Stimulated activated CD4-positive, alpha-beta T cell treated with anti-CD3 and anti-CD28 coated beads, TNF-alpha, amount 100 ng/mL, for 48 hours (primary cell): ENCODE measurements around the gene TMEM248.
"Not testable (repeated sequence)": the region's sequence is repeated elsewhere in the genome, so short reads cannot be mapped to it uniquely, and the experiment has no call there.

Source experiments
- DNase-seq, 3 donors: peaks; one replicate each; pipeline ENCODE4 v3.0.0-alpha.2; 2020; ENCODE audit warnings: low read depth in 3 of 3

The TMEM248 gene

DNA sequence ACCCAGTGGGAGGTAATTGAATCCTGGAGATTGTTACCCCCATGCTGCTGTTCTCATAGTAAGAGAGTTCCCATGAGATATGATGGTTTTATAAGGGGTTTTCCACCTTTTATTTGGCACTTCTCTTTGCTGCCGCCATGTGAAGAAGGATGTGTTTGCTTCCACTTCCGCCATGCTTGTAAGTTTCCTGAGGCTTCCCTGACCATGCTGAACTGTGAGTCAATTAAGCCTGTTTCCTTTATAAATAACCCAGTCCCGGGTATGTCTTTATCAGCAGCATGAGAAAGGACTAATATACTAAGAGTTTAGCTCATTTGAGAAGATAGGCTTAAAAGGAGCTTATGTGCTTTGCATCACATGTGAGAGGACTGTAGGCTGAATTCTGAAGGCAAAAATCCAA, 29.3 kb downstream of the TMEM248 start:
- DNase-seq, result no peak

DNA sequence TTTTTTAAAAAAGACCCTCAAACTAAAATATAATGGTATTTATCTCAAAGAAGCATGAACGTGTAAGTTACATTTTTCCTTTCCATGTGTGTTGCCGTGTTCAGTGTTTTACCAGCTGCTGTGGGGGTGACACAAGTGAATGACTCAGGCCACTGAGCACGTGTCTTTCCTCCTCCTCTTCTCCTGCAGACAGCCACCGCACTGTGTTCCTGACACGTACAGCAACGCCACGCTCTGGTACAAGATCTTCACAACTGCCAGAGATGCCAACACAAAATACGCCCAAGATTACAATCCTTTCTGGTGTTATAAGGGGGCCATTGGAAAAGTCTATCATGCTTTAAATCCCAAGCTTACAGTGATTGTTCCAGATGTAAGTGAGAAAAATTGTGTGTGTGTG, 29.7 kb downstream of the TMEM248 start:
- no peak for DNase-seq

DNA sequence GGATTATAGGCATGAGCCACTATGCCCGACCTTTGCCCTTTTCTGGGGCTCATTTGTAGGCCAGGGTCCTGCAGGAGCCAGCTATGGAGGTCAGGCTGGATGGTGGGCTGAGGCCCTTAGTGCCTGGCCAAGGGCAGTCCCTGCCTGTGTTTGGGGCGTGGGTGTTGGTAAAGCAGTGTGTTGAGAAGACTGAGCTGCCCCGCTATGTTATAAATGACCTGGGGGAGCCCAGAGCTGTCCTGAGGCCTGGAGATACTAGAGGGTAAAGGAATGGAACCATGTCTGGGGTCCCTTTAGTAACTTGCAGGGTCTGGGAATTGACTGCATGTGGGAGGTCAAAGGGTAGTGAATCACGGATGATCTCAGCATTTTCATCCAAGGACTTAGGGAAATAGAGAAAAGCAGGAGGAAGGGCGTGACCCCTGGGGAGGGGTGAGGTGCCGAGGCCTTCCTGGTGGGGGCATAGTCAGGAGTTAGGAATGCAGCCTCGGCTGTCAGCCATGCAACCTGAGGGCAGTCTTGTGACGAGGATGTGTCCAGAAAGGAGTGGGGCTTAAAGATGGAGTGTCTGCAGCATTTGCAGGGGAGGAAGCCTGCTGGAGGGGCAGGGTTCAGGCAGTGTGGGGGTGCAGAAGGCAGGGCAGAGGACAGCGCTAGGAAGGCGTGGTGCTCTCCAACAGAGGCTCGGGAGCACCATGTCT, 31.5 kb downstream of the TMEM248 start:
- DNase-seq, result no peak

DNA sequence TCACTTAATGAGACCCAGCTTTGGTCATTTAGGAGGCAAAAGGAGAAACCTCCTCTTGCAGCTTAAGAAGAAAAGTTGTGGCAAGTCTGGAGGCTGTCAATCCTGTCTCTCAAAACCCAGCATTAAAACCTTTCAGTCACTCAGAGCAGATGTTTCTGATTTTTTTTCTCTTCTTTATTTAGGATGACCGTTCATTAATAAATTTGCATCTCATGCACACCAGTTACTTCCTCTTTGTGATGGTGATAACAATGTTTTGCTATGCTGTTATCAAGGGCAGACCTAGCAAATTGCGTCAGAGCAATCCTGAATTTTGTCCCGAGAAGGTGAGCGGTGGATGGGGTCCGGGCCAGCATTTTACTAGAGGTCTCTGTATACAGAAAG, 32.0 kb downstream of the TMEM248 start:
- no peak for DNase-seq

DNA sequence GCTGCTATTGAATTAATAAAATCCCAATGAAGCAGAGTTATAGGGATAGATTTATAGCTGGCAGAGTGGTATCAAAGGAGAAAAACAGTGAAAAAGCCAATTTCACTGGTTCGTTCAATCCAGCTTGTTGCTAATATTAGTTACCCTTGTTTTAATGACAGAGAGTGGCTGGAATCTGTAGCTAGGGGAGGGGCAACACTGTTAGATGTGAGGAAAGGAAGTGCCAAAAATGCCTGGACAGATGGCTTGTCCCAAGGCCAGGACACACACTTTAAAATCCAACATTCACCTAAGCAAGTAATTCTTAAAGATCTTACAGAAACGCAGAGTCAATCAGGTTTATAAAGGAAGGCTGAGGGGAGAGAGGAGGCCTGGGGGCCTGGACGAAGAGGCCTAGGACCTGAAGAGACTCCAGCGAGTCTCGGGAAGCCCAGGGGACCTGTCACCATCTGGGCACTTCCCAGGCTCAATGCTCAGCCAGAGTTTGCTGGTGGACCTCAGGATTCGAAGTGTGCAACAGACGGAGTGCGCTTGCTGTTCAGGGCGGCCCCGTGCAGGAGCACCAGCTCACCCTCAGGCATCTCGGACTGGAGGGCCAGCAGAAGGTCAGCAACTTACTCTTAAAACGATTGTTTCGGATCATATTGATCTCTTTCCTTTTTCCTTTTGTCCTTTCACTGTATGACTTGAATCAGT, 36.7 kb downstream of the TMEM248 start:
- DNase-seq, result no peak

DNA sequence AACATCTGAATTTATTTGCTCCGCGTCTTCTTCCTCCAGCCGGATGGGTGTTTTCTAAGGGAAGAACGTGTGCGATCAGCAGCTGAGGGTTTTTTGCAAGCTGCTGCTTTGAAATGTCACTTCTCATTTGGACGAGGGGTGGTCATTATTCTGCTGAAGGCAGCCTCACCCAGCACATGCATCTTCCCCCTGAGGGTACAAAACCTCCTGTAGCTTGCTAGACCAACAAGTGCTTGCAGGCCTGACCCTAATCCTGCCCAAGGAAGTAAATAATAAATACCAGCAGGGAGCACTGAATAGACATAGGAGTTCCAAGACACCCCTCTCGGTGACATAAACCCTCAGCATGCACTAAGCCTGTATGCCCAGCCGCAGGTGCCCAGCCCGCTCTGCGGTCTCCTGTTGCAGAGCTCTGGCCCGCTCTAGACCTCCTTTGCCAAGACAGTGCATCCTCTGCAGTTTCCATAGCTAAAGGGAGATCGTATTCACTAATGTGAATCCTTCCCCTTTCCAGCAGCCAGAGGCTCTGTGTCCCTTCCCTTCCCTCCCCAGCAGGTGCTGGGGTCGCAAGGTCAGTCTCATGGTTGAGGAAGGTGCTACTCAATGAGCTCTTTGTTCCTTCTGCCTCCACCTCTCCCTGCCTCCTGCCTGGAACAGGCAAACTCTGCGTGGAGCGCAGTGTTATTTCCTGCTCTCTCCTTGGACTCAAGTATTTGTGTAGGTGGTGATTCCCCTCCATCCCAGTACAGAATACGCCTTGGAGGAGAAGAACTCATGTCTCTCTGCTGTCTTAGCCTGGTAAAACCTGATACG, 37.7 kb downstream of the TMEM248 start:
- DNase-seq, result no peak

DNA sequence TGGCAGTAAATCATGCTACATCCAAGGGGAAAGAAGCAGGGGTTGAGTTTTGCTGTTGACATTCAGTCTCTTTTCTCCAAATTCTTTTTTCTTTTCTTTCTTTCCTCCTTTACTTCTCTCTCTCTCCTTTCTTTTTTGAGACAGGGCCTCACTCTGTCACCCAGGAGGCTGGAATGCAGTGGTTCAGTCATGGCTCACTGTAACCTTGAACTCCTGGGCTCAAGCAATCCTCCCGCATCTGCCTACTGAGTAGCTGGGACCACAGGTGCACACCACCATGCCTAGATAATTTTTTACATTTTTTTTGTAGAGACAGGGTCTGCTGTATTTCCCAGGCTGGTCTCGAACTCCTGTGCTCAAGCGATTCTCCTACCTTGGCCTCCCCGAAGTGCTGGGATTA, 39.2 kb downstream of the TMEM248 start:
- DNase-seq, result no peak

DNA sequence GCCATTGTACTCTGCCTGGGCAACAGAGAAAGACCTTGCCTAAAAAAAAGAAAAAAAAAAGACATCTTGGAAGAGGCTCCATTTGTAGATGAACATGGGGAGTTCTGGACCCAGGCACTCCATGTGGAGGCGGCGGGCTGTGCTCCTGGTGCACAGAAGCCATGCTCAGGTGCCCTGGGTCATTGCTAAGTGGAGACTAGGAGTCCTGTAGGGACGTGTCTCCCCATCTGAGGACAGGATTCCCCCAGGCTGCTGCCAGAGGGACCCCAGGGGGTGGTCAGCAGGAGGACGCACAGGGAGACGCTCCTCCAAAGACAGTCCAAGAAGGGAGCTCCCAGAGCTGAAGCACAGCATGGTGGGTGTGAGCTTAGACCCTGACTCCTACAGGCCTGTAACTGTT, 40.1 kb downstream of the TMEM248 start:
- no peak for DNase-seq

DNA sequence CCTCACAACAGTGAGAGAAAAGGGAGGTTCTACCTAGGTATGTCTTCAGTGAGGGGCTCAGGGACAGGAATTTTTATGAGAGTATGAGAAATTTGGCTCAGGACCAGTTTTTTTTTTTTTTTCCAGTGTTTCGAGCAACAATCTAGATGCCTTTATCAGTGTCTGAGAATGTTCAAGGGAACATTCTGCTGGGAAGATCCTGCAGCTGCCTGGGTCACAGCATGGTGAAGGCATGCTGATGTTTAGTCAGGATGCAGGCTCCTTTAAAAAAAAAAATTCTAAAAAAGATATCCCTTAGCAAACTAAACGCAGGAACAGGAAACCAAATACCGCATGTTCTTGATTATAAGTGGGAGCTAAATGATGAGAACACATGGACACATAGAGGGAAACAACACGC, 43.4 kb downstream of the TMEM248 start:
- no peak for DNase-seq

DNA sequence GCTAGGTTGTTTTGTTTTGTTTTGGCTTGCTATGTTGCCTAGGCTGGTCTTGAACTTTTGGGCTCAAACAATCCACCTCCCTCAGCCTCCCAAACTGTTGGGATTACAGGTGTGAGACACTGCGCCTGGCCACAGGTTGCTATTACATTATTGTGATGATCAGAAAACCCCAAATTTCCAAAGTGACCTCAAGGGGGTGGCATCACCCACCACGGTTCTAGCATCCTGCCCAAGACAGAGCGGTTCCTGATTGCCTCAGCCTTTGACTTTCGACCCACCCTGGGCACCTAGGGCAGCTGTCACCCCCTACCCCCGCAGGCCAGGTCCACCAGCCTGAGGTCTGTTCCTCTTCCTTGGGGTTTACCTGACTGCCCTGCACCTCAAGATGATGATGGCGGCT, 46.0 kb downstream of the TMEM248 start:
- DNase-seq, result no peak

DNA sequence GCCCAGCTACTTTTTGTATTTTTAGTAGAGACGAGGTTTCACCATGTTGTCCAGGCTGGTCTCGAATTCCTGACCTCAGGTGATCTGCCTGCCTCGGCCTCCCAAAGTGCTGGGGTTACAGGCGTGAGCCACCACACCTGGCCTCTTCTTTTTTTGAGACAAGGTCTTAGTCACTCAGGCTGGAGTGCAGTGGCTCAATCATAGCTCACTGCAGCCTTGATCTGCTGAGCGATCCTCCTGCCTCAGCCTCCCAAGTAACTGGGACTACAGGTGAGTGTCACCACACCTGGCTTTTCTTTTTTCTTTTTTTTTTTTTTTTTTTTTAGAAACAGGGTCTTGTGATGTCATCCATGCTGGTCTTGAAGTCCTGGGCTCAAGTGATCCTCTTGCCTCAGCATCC, 48.0 kb downstream of the TMEM248 start:
- not testable (repeated sequence) for DNase-seq

DNA sequence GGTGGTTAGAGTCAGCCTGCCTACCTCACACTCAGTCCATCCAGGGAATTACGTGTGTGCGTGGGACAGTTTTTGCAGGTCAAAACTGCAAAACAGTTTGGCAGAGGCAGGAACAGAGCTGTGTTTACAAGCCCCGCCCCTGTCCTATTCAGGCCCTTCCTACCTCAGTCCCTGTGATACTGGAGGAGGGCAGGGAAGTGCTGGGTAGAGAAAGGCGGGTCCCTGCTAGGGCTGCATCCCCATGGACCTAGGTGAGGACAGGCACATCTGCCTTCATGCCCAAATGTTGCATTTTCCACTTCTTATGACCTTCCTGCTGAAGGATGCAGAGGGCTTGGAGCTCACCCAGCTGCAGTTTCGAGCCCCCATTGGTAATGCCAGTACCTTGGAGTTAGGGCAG, 49.3 kb downstream of the TMEM248 start:
- no peak for DNase-seq

DNA sequence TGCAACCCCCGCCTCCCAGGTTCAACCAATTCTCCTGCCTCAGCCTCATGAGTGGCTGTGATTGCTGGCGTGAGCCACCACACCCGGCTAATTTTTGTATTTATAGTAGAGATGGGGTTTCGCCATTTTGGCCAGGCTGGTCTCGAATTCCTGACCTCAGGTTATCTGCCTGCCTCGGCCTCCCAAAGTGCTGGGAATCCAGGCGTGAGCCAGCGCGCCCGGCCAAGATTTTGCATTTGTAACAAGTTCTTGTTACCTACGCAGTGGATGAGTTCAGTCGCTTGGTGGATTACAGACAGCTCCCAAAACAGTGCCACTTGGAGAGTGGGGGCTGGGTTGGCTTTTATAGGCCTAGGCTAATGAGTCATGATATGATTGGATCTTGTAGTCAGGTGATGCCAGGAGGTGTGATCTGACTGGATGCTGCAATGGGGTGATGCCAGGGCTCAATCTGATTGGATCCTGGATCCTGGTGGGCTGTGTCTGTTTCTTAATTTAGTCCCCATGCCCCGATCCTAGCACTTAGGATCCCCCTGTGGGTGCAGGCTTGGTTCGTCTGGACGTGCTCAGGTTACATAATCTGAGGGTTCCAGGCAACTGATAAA, 54.1 kb downstream of the TMEM248 start:
- DNase-seq, result no peak

DNA sequence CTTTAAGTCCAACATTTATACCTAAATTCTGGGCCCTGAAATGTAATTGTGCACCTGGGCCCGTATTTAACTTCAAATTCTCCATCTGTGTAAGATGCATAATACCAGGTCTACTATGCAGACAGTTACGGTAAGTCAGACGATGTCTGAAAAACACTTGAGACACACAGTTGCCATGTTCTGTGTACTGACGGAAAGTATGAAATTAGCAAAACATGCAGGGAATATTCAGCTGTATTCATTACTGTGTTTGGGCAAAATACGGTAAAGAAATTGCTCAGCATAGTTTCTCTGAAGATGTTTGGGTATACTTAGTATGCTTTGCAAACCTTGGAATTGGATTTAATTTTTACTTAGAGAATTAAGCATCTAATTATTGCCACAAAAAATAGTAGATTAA, 57.3 kb downstream of the TMEM248 start:
- DNase-seq, result not testable (repeated sequence)

DNA sequence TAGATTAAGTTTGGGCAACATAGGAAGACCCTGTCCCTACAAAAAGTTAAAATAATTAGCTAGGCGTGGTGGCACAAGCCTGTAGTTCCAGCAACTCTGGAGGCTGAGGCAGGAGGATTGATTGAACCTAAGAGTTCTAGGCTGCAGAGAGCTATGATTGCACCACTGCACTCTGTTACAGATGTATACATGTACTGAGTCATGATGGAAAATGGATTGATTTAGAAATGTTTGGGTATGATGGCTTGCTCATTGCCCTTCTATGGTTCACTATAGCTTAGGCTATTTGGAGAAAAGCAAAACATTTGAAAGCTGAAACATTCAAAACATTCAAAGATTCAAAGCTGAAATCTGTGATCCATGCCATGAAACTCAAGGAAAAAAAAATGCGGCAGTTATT, 58.0 kb downstream of the TMEM248 start:
- DNase-seq, result not testable (repeated sequence)

DNA sequence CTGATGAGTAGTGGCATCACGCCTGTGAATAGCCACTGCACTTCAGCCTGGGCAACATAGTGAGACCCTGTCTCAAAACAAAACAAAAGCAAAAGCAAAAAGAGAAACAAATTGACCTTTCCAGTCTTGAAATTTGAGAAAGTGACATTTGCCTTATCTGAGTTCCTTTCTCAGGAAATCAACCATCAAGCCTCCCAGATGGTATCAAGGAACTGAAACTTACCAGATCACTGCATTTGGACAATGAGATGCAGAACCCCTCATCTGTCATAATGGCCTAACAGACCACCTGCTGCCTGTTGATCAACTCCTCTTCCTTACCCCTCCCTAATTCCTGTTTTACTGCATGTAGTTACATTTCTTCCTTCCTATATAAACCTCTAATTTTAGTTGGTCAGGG, 59.3 kb downstream of the TMEM248 start:
- not testable (repeated sequence) for DNase-seq

DNA sequence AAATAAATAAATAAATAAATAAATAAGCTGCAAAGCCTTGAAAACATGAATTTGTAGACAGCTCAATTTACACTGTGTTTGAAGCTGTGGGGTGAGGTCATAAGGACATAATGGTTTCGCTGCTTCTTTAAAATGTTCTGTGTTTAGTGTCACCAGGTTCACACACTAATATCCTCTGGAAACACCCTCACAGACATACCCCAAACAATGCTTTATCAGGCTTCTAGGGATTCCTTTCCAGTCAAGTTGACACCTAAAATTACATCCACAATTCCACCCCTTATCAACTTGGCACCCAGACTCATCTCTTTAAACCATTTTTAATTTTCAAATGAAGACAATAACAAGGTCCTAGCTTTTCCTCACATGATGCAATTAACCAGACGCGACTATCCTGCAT, 68.5 kb downstream of the TMEM248 start:
- DNase-seq, result not testable (repeated sequence)

DNA sequence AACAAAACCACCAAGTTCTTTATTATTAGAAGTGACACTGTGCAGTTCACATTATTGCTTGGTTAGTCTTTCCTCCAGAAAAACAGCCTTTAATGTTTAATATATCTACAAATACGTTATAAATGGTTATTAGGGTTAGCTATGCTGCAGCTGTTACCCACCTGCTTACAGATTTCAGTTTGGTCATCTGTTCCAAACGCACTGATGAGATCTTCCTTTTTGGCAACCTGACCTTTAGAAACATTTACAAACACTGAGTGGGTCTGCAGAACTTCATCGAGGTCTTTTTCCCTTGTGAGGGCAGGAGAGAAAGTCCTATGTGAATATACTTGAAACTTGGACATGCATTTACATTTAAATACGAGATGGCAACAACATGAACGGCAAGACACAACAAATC, 73.0 kb downstream of the TMEM248 start:
- not testable (repeated sequence) for DNase-seq

DNA sequence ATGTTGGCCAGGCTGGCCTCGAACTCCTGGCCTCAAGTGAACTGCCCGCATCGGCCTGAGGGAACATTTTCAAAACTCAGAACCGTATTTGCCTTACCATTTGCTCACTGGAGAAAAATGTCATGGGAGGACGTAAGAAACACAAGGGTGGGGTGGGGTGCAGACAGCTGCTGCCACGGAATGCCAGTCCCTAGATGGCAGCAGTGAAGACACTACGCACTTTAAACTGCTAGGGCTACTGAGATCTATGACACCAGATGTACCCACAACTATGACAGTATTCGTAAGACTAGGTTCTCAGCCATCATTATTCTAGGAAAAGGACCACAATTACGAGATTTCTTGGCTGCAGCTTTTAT, 73.6 kb downstream of the TMEM248 start:
- peak; percentile 8 to 34 (median 11) for DNase-seq

DNA sequence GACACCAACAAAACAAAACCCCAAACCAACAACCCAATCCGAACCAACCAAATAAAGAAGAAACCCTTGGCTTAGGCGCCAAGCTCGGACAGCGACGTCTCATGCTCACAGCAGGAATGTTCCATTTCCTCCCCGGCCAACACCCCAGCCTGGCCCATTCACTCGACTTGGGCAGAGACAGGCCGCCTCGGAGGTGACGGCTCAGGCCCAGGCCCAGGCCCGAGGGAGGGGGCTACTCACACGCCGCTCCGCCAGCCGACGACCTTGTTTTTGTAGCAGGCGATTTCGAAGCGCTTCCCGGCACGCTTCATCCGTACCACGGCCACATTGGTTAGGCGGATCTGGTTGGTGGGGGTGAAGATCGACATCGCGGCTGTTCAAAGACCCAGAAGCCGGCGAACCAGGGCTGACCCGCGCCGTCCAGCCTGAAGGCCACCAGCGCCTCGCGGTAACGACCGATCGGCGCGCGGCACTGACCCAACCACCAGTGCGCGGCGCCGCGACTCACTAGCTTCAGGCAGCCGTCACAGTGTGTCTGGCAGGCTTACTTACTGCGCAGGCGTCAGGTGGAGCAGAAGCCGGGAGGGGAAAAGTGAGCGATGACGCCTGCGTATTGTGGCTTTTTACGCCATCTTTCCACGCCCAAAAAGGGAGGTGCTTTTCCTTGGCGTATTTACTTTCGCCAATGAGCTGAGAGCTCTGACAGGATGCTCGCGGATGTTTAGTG, 74.2 kb downstream of the TMEM248 start, which contains the start of gene SBDS:
Gene SBDS (minus strand): TSS at position 537 of the 727 bp plus-strand sequence. CDS start 169 bp downstream, at position 368.
- DNase-seq, result peak; percentile 84 to 91 (median 85)

DNA sequence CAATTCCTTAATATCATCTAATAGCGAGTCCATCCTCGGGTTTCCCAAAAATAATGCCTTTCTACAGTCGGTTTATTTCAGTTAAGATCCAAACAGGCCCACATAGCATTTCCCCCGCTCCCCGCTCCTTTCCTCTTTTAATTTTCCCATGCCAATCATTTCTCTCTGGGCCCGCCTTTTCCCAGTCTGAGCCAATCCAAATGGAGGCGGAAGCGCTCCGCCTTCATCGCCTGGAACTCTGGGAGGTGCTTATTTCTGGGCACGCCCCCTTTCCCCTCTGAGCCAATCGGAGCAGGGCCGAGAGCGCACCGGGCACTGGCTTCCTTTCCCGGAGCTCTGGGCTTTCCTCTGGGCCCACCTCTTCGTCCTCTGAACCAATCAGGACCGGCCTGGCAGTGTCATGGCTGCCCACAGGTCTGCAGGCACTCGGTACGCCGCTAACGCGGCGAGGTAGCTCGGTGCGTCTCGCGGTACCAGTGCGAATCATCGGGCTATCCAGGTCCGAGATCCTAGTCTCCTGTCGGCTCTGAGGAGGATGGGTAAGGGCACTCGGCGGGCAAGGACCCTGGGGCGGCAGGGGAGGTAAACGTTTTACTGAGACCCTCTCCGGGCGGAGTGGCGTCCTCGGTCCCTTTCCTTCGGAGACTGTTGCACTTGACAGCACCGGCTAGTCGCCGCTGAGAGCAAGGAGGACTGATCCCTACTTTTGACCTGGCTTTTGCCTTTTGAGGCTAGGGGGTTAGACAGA, 75.6 kb downstream of the TMEM248 start, which contains the start of gene TYW1:
Gene TYW1 (plus strand): TSS at position 390 of the 748 bp plus-strand sequence. CDS start 146 bp downstream, at position 536.
- DNase-seq, result peak; percentile 95 to 98 (median 97)
